ENCODE results near the gene KCNJ4.

Gene KCNJ4

DNA sequence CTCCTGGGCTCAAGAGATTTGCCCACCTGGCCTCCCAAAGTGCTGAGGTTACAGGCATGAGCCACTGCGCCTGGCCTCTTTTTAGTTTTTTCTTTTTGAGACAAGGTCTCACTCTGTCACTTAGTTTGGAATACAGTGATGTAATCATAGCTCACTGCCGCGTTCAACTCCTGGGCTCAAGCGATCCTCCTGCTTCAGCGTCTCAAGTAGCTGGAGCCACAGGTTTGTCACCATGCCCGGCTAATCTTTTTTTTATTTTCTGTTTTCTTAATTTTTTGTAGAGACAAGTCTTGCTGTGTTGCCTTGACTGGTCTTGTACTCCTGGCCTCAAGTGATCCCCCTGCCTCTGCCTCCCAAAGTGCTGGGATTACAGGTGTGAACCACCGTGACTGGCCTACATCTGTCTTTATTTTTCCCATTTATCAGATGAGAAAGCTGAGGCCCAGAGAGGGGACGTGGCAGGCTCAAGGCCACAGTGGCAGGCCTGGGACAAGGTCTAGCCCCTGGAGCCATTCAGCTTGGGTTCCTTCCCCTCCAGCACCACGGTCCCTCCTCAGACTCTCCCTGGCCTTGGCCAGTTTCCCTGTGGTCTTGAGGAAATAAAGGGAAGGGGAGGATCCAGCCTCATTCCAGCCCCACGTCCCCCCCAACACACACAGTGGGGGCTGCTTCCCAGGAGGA is 10.1 kb upstream of the KCNJ4 start:
- H3K79me2 ChIP-seq, result no peaks in the 10 kb centered on the region
- no peaks in the 10 kb centered on the region for H3K27me3 ChIP-seq (ENCODE audit: control insufficient read depth, insufficient read depth, low read length)
- no peak overlapping the region for H3K4me2 ChIP-seq (ENCODE audit: low read length)
- no peaks in the 10 kb centered on the region for H3K36me3 ChIP-seq (ENCODE audit: control insufficient read depth, insufficient read depth, low read length)
- H2AFZ ChIP-seq, result no peak overlapping the region
- no peaks in the 10 kb centered on the region for H3K9me3 ChIP-seq (ENCODE audit: control insufficient read depth, low read length)
- no peak overlapping the region for H3K27ac ChIP-seq
- no peak for TF ChIP-seq CTCF (IDR thresholded peaks at IDR 0.05)
- H3K4me1 ChIP-seq, result peaks cover 2% of the 10 kb centered on the region
- H3K9ac ChIP-seq, result no peak overlapping the region
- H3K4me3 ChIP-seq (ENCODE audit: low read depth, low read length), result no peak overlapping the region

GRCh38 chr22:38462960-38463784 is 8.2 kb upstream of the KCNJ4 start:
- no peak overlapping the region for H3K27ac ChIP-seq
- H3K36me3 ChIP-seq (ENCODE audit: control insufficient read depth, insufficient read depth, low read length), result no peaks in the 10 kb centered on the region
- no peak overlapping the region for H3K4me2 ChIP-seq (ENCODE audit: low read length)
- TF ChIP-seq CTCF (IDR thresholded peaks at IDR 0.05), result no peak
- peaks cover 2% of the 10 kb centered on the region for H3K4me1 ChIP-seq
- H3K9me3 ChIP-seq (ENCODE audit: control insufficient read depth, low read length), result no peaks in the 10 kb centered on the region
- H3K27me3 ChIP-seq (ENCODE audit: control insufficient read depth, insufficient read depth, low read length), result no peaks in the 10 kb centered on the region
- H3K4me3 ChIP-seq (ENCODE audit: low read depth, low read length), result no peak overlapping the region
- no peak overlapping the region for H2AFZ ChIP-seq
- no peaks in the 10 kb centered on the region for H3K79me2 ChIP-seq
- no peak overlapping the region for H3K9ac ChIP-seq

- Histone ChIP-seq H2AFZ (peak overlapping the region; percentile 46), H3K4me1 (peaks cover 2% of the 10 kb centered on the region), H3K9me3 (ENCODE audit: control insufficient read depth, low read length) (no peaks in the 10 kb centered on the region), H3K27ac (no peak overlapping the region), H3K27me3 (ENCODE audit: control insufficient read depth, insufficient read depth, low read length) (no peaks in the 10 kb centered on the region), H3K9ac (no peak overlapping the region), H3K36me3 (ENCODE audit: control insufficient read depth, insufficient read depth, low read length) (no peaks in the 10 kb centered on the region), H3K4me2 (ENCODE audit: low read length) (peak overlapping the region; percentile 54), H3K79me2 (no peaks in the 10 kb centered on the region), H3K4me3 (ENCODE audit: low read depth, low read length) (peak overlapping the region; percentile 27)
- no peak for TF ChIP-seq CTCF (IDR thresholded peaks at IDR 0.05)
Measured at GRCh38 chr22:38461414-38462081, 6.5 kb upstream of the KCNJ4 start.

DNA sequence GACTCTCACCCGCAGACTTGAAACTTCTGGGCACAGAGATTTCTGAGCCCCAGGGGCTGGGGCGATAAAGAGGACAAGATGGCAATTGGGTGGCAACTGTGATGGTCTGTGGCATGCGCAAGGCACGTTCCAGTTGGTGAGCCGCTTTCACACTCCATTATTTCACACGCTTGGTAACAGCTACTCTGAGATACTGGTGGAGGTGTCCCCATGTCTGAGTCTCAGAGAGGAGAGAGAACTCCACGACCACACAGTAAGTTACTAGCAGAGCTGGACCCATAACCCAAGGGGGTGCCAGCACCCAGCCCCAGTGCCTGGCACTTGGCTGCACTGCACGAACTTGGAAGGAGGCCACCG is 6.0 kb upstream of the KCNJ4 start:
- peaks cover 2% of the 10 kb centered on the region for H3K4me1 ChIP-seq
- no peak overlapping the region for H3K9ac ChIP-seq
- H2AFZ ChIP-seq, result peak overlapping the region; percentile 46
- no peak overlapping the region for H3K27ac ChIP-seq
- TF ChIP-seq CTCF (IDR thresholded peaks at IDR 0.05), result no peak
- H3K9me3 ChIP-seq (ENCODE audit: control insufficient read depth, low read length), result no peaks in the 10 kb centered on the region
- no peak overlapping the region for H3K4me3 ChIP-seq (ENCODE audit: low read depth, low read length)
- H3K4me2 ChIP-seq (ENCODE audit: low read length), result peak overlapping the region; percentile 54
- no peaks in the 10 kb centered on the region for H3K36me3 ChIP-seq (ENCODE audit: control insufficient read depth, insufficient read depth, low read length)
- no peaks in the 10 kb centered on the region for H3K79me2 ChIP-seq
- H3K27me3 ChIP-seq (ENCODE audit: control insufficient read depth, insufficient read depth, low read length), result no peaks in the 10 kb centered on the region
